CD4-positive, alpha-beta T cell (primary cell): ENCODE data around the gene LDLRAP1. TPM values are rescaled to one million over a fixed set of nuclear protein-coding genes. Genes with fewer than 3 reads are reported as not detected.
A peak's percentile ranks its signal among the peaks of the same experiment; 100 is the strongest.

Experiments
- ATAC-seq: fragments of 200-7000 bp; cut with Tn5 transposase; one replicate; pipeline ENCODE4 v1.10.0; 2022; ENCODE audit warnings: mild to moderate bottlenecking; ENCODE audit not compliant: poor library complexity
- CTCF ChIA-PET: fragments of 350-600 bp; sonication (Branson Sonifier 250); formaldehyde crosslinking; loops from one replicate; lab custom pipeline; 2021; ENCODE audit warnings: antibody characterized with exemption, inconsistent platforms; lab: Charles Lee
- POLR2A ChIA-PET: fragments of 350-600 bp; sonication (Branson Sonifier 250); formaldehyde crosslinking; loops from one replicate; lab custom pipeline; 2021; ENCODE audit warnings: antibody characterized with exemption, inconsistent platforms; lab: Charles Lee
- DNase-seq, 14 experiments: peaks; one replicate each; pipeline ENCODE4 v3.0.0-alpha.2; 2013 to 2020; ENCODE audit warnings: mixed read lengths in 2 of 14
- H3K27ac ChIP-seq, 2 donors: one replicate each; pipeline versions ENCODE4 v1.5.1 to v1.7.0; 2013; ENCODE audit warnings: low read length in 2 of 2, low read depth in 1 of 2, mild to moderate bottlenecking in 1 of 2
- H3K27me3 ChIP-seq, 2 experiments: 1 replicate in 1 of 2; 2 replicates in 1 of 2; pipeline versions ENCODE4 v1.6.1 to v1.7.0; 2013; ENCODE audit warnings: low read length in 2 of 2, control low read depth in 1 of 2, mild to moderate bottlenecking in 1 of 2, moderate library complexity in 1 of 2; ENCODE audit not compliant: insufficient read depth in 2 of 2, control insufficient read depth in 1 of 2
- H3K36me3 ChIP-seq: one replicate; pipeline ENCODE4 v1.6.1; 2013; ENCODE audit warnings: low read length, control low read depth; ENCODE audit not compliant: insufficient read depth
- H3K4me1 ChIP-seq: one replicate; pipeline ENCODE4 v1.6.1; 2013; ENCODE audit warnings: low read length, control low read depth; ENCODE audit not compliant: insufficient read depth
- H3K4me3 ChIP-seq: one replicate; pipeline ENCODE4 v1.5.1; 2013; ENCODE audit warnings: mild to moderate bottlenecking, low read length, moderate library complexity
- H3K9me3 ChIP-seq, 2 experiments: 1 replicate in 1 of 2; 2 replicates in 1 of 2; pipeline versions ENCODE4 v1.6.1 to v1.7.0; 2013; ENCODE audit warnings: low read length in 2 of 2, mild to moderate bottlenecking in 2 of 2, control low read depth in 1 of 2, moderate library complexity in 1 of 2; ENCODE audit not compliant: control insufficient read depth in 1 of 2, insufficient read depth in 1 of 2
- H3K27ac Mint-ChIP-seq: one replicate; pipeline ENCODE4 v1.8.0; 2020; ENCODE audit warnings: mixed read lengths
- H3K27me3 Mint-ChIP-seq: one replicate; pipeline ENCODE4 v1.8.0; 2021; ENCODE audit warnings: mixed read lengths
- H3K36me3 Mint-ChIP-seq: one replicate; pipeline ENCODE4 v1.8.0; 2021; ENCODE audit warnings: low read depth, mixed read lengths
- H3K4me1 Mint-ChIP-seq: one replicate; pipeline ENCODE4 v1.8.0; 2021; ENCODE audit warnings: low read depth, mixed read lengths
- H3K4me3 Mint-ChIP-seq: one replicate; pipeline ENCODE4 v1.8.0; 2020; ENCODE audit warnings: mild to moderate bottlenecking, mixed read lengths
- H3K9me3 Mint-ChIP-seq: one replicate; pipeline ENCODE4 v1.8.0; 2020; ENCODE audit warnings: mixed read lengths
- intact Hi-C, 2 experiments: fragments of 100-400 bp; cut with DNase I in 1 of 2; cut with micrococcal nuclease in 1 of 2; formaldehyde crosslinking; loops; one replicate each; pipeline versions ENCODE4 v1.15.1 to v1.9.0; 2023 to 2025; cut with DNase I, micrococcal nuclease
- polyA plus RNA-seq, 2 donors: library from polyadenylated mRNA; unstranded; fragments of 120-200 nt; gene quantifications; one replicate each; pipeline ENCODE4 v1.2.1, GENCODE V29; 2013
- total RNA-seq, 174 experiments: library from RNA in 2 of 174; stranded (reverse) in 2 of 174; gene quantifications; one replicate each; pipeline ENCODE4 v1.2.3 and lab custom pipeline; 2021 to 2026
- TF ChIP-seq, protein P1 (sequence below): fragments of 200-600 bp; IDR thresholded peaks from one replicate; pipeline ENCODE4 v1.8.0; 2022; ENCODE audit warnings: antibody characterized with exemption, mild to moderate bottlenecking

Gene LDLRAP1, protein sequence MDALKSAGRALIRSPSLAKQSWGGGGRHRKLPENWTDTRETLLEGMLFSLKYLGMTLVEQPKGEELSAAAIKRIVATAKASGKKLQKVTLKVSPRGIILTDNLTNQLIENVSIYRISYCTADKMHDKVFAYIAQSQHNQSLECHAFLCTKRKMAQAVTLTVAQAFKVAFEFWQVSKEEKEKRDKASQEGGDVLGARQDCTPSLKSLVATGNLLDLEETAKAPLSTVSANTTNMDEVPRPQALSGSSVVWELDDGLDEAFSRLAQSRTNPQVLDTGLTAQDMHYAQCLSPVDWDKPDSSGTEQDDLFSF
- total RNA-seq = 10 to 100 TPM; 70.5 to 73.5 TPM
- polyA plus RNA-seq (2013, experiment 1 of 2) = 206 TPM
- polyA plus RNA-seq (2013, experiment 2 of 2) = 193 TPM
- 8.4 to 460 (median 153) reads per million in 172 experiments for total RNA-seq (lab: John Stamatoyannopoulos, UW)

DNA sequence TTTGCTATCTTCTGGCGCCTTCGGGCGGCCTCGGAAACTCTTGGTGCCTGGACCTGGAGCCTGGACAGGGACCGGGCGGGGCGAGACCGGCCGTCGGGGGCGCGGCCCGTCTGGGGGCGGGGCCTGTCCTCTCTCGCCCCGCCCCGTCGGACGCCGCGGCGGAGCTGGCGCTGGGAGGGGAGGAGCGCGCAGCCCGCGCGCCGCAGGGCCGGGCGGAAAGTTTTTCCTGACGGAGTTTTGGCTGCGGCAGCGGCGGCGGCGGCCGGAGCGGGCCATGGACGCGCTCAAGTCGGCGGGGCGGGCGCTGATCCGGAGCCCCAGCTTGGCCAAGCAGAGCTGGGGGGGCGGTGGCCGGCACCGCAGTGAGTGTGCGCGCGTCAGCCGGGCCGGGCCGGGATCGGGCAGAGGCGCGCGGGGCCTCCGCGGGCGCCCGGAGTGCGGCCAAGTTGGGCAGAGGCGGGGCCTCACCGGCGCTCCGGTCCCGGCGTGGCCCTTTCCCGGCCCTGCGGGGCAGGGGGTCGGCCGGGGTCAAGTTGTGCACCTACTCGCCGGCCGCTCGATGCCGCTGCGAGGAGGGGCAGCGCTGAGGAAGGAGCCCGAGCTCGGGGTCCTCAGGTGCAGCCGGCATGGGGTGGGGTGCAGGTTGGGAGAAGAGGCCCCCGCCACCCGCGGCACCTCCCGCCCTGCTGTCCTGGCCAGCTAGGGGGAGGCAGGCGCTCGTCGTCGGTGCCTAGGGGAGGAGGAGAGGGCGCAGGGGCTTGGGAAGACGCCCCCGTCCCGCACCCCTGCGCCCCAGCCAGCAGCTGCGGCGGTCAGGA lies at the start of gene LDLRAP1:
LDLRAP1 (plus strand) TSS at position 182 of the 818 bp plus-strand sequence; CDS start at position 275, 93 bp downstream.
- peaks cover 47% of the 10 kb centered on the region for H3K4me1 Mint-ChIP-seq
- H3K27ac Mint-ChIP-seq = peak within 1 kb of the TSS; percentile 87
- H3K36me3 ChIP-seq = no peaks in the 10 kb centered on the region
- TF ChIP-seq, protein P1, sequence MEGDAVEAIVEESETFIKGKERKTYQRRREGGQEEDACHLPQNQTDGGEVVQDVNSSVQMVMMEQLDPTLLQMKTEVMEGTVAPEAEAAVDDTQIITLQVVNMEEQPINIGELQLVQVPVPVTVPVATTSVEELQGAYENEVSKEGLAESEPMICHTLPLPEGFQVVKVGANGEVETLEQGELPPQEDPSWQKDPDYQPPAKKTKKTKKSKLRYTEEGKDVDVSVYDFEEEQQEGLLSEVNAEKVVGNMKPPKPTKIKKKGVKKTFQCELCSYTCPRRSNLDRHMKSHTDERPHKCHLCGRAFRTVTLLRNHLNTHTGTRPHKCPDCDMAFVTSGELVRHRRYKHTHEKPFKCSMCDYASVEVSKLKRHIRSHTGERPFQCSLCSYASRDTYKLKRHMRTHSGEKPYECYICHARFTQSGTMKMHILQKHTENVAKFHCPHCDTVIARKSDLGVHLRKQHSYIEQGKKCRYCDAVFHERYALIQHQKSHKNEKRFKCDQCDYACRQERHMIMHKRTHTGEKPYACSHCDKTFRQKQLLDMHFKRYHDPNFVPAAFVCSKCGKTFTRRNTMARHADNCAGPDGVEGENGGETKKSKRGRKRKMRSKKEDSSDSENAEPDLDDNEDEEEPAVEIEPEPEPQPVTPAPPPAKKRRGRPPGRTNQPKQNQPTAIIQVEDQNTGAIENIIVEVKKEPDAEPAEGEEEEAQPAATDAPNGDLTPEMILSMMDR = no peak
- peaks cover 12% of the 10 kb centered on the region for H3K36me3 Mint-ChIP-seq
- POLR2A ChIA-PET = interaction anchor here (0.8 to 11.0 kb wide), 9 partner anchors 10 to 276 kb away, joined by 3 to 193 read pairs (median 4); partner anchors contain the start of gene MTFR1L
- no peaks in the 10 kb centered on the region for H3K9me3 ChIP-seq
- H3K4me3 Mint-ChIP-seq = peak within 1 kb of the TSS; percentile 96
- DNase-seq = peak in 12 of 14 experiments; percentile 28 to 81 (median 56)
- peak within 1 kb of the TSS; percentile 55 to 60 for H3K27ac ChIP-seq
- no peaks in the 10 kb centered on the region for H3K9me3 Mint-ChIP-seq
- ATAC-seq = peak; percentile 71
- no peaks in the 10 kb centered on the region for H3K27me3 ChIP-seq
- peaks cover 50% of the 10 kb centered on the region for H3K4me1 ChIP-seq
- peak within 1 kb of the TSS; percentile 90 for H3K4me3 ChIP-seq
- no peaks in the 10 kb centered on the region for H3K27me3 Mint-ChIP-seq
- CTCF ChIA-PET = interaction anchor here (1.4 to 2.2 kb wide), 3 partner anchors 23 to 351 kb away, joined by 3 to 7 read pairs (median 5); no protein-coding TSS in a partner anchor
- intact Hi-C loops = loop anchor here (1.0 to 5.0 kb wide), 3 partner anchors 19 to 254 kb away; partner anchors contain the start of gene MAN1C1 (in 1 of the 2)

DNA sequence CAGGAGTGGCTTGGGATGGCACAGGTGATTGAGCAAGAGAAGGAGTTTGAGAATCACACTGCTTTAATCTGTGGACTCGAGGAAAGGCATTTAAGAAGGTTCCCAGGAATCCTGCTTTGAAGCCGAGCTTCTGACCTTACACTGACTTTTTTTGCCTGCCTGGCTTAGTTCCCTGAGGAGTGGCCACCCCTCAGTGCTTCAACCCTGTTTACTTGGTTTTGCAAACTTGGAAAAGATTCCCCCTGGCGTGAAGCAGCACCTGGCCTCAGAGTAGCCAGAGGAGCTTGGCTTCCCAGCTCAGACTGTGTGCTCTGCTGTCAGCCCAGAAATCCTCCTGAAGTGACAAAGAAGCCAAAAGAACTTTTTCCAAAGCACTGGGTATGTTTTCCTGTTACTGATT lies 48.5 kb upstream of the LDLRAP1 start:
- H3K27me3 Mint-ChIP-seq = no peaks in the 10 kb centered on the region
- Histone ChIP-seq H3K4me1 (no peaks in the 10 kb centered on the region), H3K27me3 (no peaks in the 10 kb centered on the region), H3K27ac (no peak overlapping the region), H3K36me3 (peaks cover 75% of the 10 kb centered on the region), H3K4me3 (no peak overlapping the region), H3K9me3 (no peaks in the 10 kb centered on the region)
- ATAC-seq = no peak
- ChIA-PET CTCF (no interaction called here), POLR2A (no interaction called here)
- H3K4me1 Mint-ChIP-seq = peaks cover 6% of the 10 kb centered on the region
- no peak overlapping the region for H3K27ac Mint-ChIP-seq
- no peak overlapping the region for H3K4me3 Mint-ChIP-seq
- TF ChIP-seq, protein P1 = no peak
- H3K9me3 Mint-ChIP-seq = no peaks in the 10 kb centered on the region
- intact Hi-C loops = no loop called here
- H3K36me3 Mint-ChIP-seq = peaks cover 87% of the 10 kb centered on the region
- DNase-seq = no peak

DNA sequence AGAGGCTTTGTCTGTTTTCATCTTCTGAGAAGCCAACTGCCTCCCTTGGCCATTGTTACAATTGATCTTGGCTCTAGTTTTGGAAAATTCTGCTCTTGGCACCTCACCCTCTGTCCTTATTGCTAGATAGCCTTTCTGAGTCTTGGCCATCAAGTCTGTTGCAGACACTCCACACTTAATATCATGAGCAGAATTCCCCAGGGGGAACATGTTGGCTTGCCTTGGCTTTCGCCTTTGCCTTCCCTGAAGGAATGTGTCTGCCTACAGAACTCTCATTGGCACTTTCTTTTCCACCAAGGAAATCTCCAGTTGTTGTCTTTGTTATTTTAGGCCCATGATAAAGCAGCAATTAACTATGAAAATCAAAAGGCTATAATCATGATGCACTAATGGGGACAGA lies 42.7 kb upstream of the LDLRAP1 start:
- peaks cover 33% of the 10 kb centered on the region for H3K36me3 ChIP-seq
- ChIA-PET CTCF (no interaction called here), POLR2A (no interaction called here)
- ATAC-seq (no peak), DNase-seq (no peak)
- Mint-ChIP-seq H3K27me3 (no peaks in the 10 kb centered on the region), H3K27ac (peak overlapping the region; percentile 9), H3K4me3 (no peak overlapping the region), H3K4me1 (peaks cover 18% of the 10 kb centered on the region), H3K36me3 (peaks cover 61% of the 10 kb centered on the region), H3K9me3 (no peaks in the 10 kb centered on the region)
- peaks cover 13% of the 10 kb centered on the region for H3K4me1 ChIP-seq
- H3K4me3 ChIP-seq = no peak overlapping the region
- no peaks in the 10 kb centered on the region for H3K9me3 ChIP-seq
- H3K27ac ChIP-seq = no peak overlapping the region
- H3K27me3 ChIP-seq = no peaks in the 10 kb centered on the region
- TF ChIP-seq, protein P1 = no peak
- intact Hi-C loops = loop anchor here in 1 of 2 experiments (10.0 kb wide), 1 partner anchor 64 kb away; no protein-coding TSS in a partner anchor
